Keratinocyte (primary cell): ENCODE data around the gene ADAM19. TPM values are rescaled to one million over a fixed set of nuclear protein-coding genes. Genes with fewer than 3 reads are reported as not detected.
A peak's percentile ranks its signal among the peaks of the same experiment; 100 is the strongest.

Experiments
- DNase-seq: peaks from one replicate; pipeline ENCODE4 v3.0.0-alpha.2; 2011; ENCODE audit warnings: low read depth, missing footprints, low spot score
- FAIRE-seq: peaks from 2 replicates; lab custom pipeline; 2011; peaks lifted over from hg19 to GRCh38; lab: Jason Lieb, UNC
- H2AFZ ChIP-seq: 2 replicates; pipeline ENCODE4 v1.6.0; 2012; ENCODE audit warnings: low read length, control low read depth, inconsistent platforms; ENCODE audit not compliant: control insufficient read depth
- H3K27ac ChIP-seq: 2 replicates; pipeline ENCODE4 v1.5.1; 2011; ENCODE audit warnings: low read length; ENCODE audit not compliant: control insufficient read depth, insufficient read depth
- H3K27me3 ChIP-seq: 3 replicates; pipeline ENCODE4 v1.6.0; 2011; ENCODE audit warnings: low read length; ENCODE audit not compliant: control insufficient read depth, insufficient read depth; ENCODE audit errors: extremely low read depth
- H3K36me3 ChIP-seq, 2 experiments: 2 replicates in 1 of 2; 3 replicates in 1 of 2; pipeline ENCODE4 v1.5.1; 2011; ENCODE audit warnings: low read length in 2 of 2, mild to moderate bottlenecking in 1 of 2; ENCODE audit not compliant: control insufficient read depth in 2 of 2, insufficient read depth in 2 of 2; ENCODE audit errors: extremely low read depth in 1 of 2
- H3K4me1 ChIP-seq: 3 replicates; pipeline ENCODE4 v1.5.1; 2011; ENCODE audit warnings: low read length; ENCODE audit not compliant: control insufficient read depth, insufficient read depth; ENCODE audit errors: extremely low read depth
- H3K4me2 ChIP-seq: 3 replicates; pipeline ENCODE4 v1.6.0; 2011; ENCODE audit warnings: low read depth, low read length; ENCODE audit not compliant: control insufficient read depth, insufficient read depth; ENCODE audit errors: extremely low read depth
- H3K4me3 ChIP-seq, 3 experiments: fragments of 200-600 bp in 1 of 3; sonication (generic) in 1 of 3; 2 replicates in 2 of 3; 3 replicates in 1 of 3; pipeline ENCODE4 v1.5.1; 2011 to 2016; ENCODE audit warnings: low read length in 3 of 3, mild to moderate bottlenecking in 3 of 3, control low read depth in 2 of 3, inconsistent platforms in 1 of 3, low read depth in 1 of 3, mixed read lengths in 1 of 3, mixed run types in 1 of 3, moderate library complexity in 1 of 3; ENCODE audit not compliant: control insufficient read depth in 2 of 3, insufficient read depth in 2 of 3; ENCODE audit errors: extremely low read depth in 1 of 3
- H3K79me2 ChIP-seq: 2 replicates; pipeline ENCODE4 v1.6.0; 2012; ENCODE audit warnings: low read length; ENCODE audit not compliant: control insufficient read depth, insufficient read depth
- H3K9ac ChIP-seq: 3 replicates; pipeline ENCODE4 v1.6.0; 2011; ENCODE audit warnings: low read length; ENCODE audit not compliant: control insufficient read depth, insufficient read depth; ENCODE audit errors: extremely low read depth
- H3K9me1 ChIP-seq: 3 replicates; pipeline ENCODE4 v1.6.0; 2011; ENCODE audit warnings: low read length; ENCODE audit not compliant: control insufficient read depth, insufficient read depth; ENCODE audit errors: extremely low read depth
- H3K9me3 ChIP-seq: 2 replicates; pipeline ENCODE4 v1.5.1; 2012; ENCODE audit warnings: low read depth, low read length; ENCODE audit not compliant: control insufficient read depth
- H4K20me1 ChIP-seq: 3 replicates; pipeline ENCODE4 v1.6.0; 2011; ENCODE audit warnings: low read length; ENCODE audit not compliant: control insufficient read depth, insufficient read depth; ENCODE audit errors: extremely low read depth
- EZH2 ChIP-seq: IDR thresholded peaks from one replicate; pipeline ENCODE4 v1.6.1; 2012; ENCODE audit warnings: inconsistent platforms, mild to moderate bottlenecking, low read length, moderate library complexity
- dilution Hi-C: fragments of 300-500 bp; cut with MboI; formaldehyde crosslinking; loops from one replicate; pipeline ENCODE4 v1.7.0; 2020; ENCODE audit warnings: low sequenced_read_pairs; ENCODE audit not compliant: extremely low pct_ligation_motif_present
- polyA plus RNA-seq, 5 experiments: library from polyadenylated mRNA; depleted of rRNA in 3 of 5; stranded (reverse) in 3 of 5; stranded (forward) in 1 of 5; unstranded in 1 of 5; fragments of >200 nt; gene quantifications; 1 replicate in 1 of 5; 2 replicates in 3 of 5; 3 replicates in 1 of 5; pipeline versions ENCODE4 v1.2.1 to v1.2.3, GENCODE V29; 2011 to 2012; ENCODE audit warnings: missing spikeins in 2 of 5, low read depth in 1 of 5, low replicate concordance in 1 of 5
- TF ChIP-seq, protein P1 (sequence below), 3 experiments: IDR thresholded peaks in 1 of 3; conservative IDR thresholded peaks in 1 of 3; optimal IDR thresholded peaks in 1 of 3; 2 replicates in 2 of 3; 3 replicates in 1 of 3; pipeline versions ENCODE3 to v1.5.1; 2011; ENCODE audit warnings: low read length in 3 of 3, mild to moderate bottlenecking in 3 of 3, moderate library complexity in 2 of 3, control low read depth in 1 of 3, inconsistent platforms in 1 of 3; ENCODE audit not compliant: insufficient read depth in 2 of 3; ENCODE audit errors: extremely low read depth in 1 of 3

The ADAM19 gene
- polyA plus RNA-seq, 1 donor (not counting 4 experiments of a cell fraction or from before 2014, with no cell fraction given), result 22.7 TPM

- DNase-seq (no peak), FAIRE-seq (no peak)
- H3K9me3 ChIP-seq, result no peaks in the 10 kb centered on the region
- H3K79me2 ChIP-seq, result no peaks in the 10 kb centered on the region
- peak overlapping the region; percentile 94 for H3K27ac ChIP-seq
- no peaks in the 10 kb centered on the region for H3K9me1 ChIP-seq
- peak overlapping the region; percentile 2 for H3K4me2 ChIP-seq
- H3K27me3 ChIP-seq, result no peaks in the 10 kb centered on the region
- H3K9ac ChIP-seq, result peak overlapping the region; percentile 62
- H2AFZ ChIP-seq, result no peak overlapping the region
- H3K4me1 ChIP-seq, result peaks cover 62% of the 10 kb centered on the region
- no peak for TF ChIP-seq EZH2
- TF ChIP-seq, protein P1, sequence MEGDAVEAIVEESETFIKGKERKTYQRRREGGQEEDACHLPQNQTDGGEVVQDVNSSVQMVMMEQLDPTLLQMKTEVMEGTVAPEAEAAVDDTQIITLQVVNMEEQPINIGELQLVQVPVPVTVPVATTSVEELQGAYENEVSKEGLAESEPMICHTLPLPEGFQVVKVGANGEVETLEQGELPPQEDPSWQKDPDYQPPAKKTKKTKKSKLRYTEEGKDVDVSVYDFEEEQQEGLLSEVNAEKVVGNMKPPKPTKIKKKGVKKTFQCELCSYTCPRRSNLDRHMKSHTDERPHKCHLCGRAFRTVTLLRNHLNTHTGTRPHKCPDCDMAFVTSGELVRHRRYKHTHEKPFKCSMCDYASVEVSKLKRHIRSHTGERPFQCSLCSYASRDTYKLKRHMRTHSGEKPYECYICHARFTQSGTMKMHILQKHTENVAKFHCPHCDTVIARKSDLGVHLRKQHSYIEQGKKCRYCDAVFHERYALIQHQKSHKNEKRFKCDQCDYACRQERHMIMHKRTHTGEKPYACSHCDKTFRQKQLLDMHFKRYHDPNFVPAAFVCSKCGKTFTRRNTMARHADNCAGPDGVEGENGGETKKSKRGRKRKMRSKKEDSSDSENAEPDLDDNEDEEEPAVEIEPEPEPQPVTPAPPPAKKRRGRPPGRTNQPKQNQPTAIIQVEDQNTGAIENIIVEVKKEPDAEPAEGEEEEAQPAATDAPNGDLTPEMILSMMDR (optimal IDR thresholded peaks at IDR 0.05 in 1 of 3, IDR thresholded peaks at IDR 0.05 in 1 of 3, conservative IDR thresholded peaks at IDR 0.05 in 1 of 3; ENCODE audit: extremely low read depth in 1 of 3, insufficient read depth in 2 of 3, low read length in 3 of 3), result no peak
- no peak overlapping the region for H3K4me3 ChIP-seq
- no peaks in the 10 kb centered on the region for H4K20me1 ChIP-seq
- no peaks in the 10 kb centered on the region for H3K36me3 ChIP-seq
- dilution Hi-C loops, result no loop called here
Measured at GRCh38 chr5:157606046-157606445, 30.5 kb upstream of the ADAM19 start.

DNA sequence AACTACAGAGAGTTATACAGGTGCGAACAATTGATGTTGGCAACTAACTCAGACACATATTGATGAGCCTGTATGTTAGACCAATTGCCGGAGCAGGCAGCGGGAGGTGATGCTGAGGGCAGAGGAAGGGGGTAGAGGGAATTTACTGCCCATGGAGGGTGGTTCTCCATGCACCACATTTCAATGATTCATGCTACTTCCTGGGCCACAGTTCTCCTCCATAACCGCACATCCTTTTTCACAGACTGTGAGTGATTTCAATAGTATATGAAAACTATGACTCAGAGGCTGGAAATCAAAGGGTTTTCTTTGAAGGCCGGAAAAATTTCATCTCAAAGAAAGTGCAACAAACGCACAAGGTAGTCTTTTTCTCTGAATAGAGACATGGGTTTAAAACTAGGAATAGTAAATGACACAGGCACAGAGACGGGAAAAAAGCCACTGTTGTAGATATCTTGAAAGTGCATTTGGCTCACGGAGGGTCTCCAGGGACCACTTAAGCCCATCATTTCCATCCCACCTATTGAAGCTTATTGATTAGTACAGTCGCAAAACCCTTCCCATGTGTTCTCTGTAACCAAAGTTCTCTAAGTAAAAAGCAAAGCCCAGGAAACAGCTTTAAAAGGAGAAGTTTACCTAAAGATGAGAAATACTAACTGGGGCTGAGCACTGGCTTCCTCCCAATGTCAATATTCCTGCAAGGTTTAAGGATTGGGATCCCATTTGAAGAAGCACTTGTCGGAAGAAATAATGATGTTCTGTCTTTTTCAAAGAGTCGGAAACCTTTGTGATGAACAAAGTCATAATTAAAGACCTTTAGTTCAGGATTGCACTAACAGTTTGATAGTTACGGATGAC lies 28.0 kb upstream of the ADAM19 start:
- Histone ChIP-seq H3K9me1 (no peaks in the 10 kb centered on the region), H3K36me3 (no peaks in the 10 kb centered on the region), H3K4me3 (peak overlapping the region in 1 of 3 experiments; percentile 29), H3K4me2 (peak overlapping the region; percentile 67), H3K4me1 (peaks cover 58% of the 10 kb centered on the region), H4K20me1 (no peaks in the 10 kb centered on the region), H2AFZ (no peak overlapping the region), H3K9me3 (no peaks in the 10 kb centered on the region), H3K27me3 (no peaks in the 10 kb centered on the region), H3K79me2 (no peaks in the 10 kb centered on the region), H3K9ac (peak overlapping the region; percentile 64), H3K27ac (peak overlapping the region; percentile 95)
- peak; percentile 96 for FAIRE-seq
- TF ChIP-seq, protein P1 (optimal IDR thresholded peaks at IDR 0.05 in 1 of 3, IDR thresholded peaks at IDR 0.05 in 1 of 3, conservative IDR thresholded peaks at IDR 0.05 in 1 of 3; ENCODE audit: extremely low read depth in 1 of 3, insufficient read depth in 2 of 3, low read length in 3 of 3), result no peak
- TF ChIP-seq EZH2, result no peak
- DNase-seq, result peak; percentile 54
- dilution Hi-C loops, result no loop called here
